ENCODE measurements around the gene FOCAD.
A peak's percentile ranks its signal among the peaks of the same experiment; 100 is the strongest.

The FOCAD gene, protein sequence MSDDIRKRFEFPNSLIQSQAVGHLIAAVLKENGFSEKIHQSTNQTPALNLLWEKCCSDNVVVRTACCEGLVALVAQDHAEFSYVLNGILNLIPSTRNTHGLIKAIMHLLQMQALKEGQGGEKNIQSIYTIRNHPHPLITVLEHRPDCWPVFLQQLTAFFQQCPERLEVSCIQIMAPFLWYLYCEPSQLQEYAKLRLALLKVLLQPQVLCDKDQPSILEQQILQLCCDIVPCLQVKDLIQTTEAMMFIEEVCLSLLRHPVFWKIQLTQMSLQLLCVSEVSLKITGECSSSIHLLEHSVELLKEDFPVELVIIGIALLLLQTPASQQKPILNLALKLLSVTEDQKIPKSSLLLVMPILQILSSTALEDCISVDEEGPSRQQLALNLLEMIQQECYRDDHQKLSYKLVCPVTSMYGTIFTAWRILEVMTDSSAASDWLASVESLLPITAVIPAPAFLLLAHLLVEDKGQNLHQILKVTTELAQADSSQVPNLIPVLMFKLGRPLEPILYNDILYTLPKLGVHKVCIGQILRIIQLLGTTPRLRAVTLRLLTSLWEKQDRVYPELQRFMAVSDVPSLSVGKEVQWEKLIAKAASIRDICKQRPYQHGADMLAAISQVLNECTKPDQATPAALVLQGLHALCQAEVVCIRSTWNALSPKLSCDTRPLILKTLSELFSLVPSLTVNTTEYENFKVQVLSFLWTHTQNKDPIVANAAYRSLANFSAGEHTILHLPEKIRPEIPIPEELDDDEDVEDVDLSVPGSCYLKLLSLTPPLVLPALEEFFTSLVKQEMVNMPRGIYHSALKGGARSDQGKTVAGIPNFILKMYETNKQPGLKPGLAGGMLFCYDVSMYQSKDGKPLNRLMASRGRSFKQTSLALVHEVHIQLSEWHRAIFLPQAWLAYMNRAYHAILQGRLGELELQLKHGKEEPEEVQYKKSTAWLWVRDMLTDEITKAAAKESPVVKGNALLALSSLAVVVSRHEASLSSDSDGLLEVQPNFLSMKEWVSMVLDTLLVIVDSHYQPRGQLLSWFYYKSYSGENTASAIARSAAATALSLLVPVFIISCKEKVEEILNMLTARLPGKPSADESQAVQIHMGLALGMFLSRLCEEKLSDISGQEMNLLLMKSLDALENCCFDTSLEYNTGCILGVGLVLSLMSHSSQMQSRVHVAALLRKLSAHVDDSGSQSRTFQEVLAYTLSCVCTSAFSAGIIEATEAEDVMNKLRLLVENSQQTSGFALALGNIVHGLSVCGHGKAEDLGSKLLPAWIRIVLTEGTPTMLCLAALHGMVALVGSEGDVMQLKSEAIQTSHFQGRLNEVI (N-terminal part only)

DNA sequence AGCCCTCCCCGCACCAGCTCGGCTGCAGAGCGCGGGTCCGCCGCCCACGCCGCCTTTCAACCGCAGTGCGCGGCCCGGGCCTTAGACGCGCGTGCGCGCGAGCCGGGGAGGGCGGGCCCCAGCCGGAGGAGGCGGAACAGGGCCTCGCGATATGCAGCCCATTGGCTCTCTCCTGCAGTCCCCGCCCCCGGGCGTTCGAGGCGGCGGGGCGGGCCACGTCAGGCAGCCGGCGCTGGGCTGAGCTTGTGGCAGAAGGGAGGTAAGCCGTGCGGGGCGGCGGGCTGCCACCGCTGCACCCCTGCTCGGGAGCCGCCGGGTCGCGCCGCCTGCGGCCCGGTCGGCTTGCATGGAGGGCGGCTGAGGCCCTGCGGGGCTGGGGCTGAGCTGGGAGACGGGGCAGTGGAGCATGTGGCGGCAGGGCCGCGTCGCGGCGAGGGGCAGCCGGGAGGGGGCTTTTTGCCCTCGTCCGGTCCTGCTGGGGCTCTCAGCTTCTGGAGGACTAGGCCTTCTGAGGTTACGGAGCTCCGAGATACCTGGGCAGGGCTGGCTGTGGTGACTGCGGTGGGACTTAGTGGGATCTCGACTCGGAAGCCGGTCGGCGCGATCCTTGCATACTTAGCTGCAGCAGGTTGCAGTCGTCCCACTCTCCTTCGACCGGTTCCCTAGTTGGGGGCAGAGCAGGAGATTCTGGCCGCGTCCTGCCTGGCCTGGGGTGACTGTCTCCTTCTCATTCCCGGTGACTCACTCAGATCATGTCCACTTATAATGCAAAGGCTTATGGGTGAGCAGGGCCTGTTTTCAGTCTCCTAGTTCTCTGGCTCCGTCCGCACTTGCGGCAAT, at the start of gene FOCAD:
Gene FOCAD, plus strand, starts transcription at position 225 of the 840 bp plus-strand sequence. CDS start 31,095 bp downstream, outside the sequence.
- peak within 1 kb of the TSS; percentile 79 to 90 for H3K4me3 ChIP-seq (ENCODE audit: low read depth in 1 of 2, low read length in 1 of 2)
- H3K9me3 ChIP-seq, result no peaks in the 10 kb centered on the region
- peak within 1 kb of the TSS; percentile 66 for H3K27ac ChIP-seq
- TF ChIP-seq, protein P1, sequence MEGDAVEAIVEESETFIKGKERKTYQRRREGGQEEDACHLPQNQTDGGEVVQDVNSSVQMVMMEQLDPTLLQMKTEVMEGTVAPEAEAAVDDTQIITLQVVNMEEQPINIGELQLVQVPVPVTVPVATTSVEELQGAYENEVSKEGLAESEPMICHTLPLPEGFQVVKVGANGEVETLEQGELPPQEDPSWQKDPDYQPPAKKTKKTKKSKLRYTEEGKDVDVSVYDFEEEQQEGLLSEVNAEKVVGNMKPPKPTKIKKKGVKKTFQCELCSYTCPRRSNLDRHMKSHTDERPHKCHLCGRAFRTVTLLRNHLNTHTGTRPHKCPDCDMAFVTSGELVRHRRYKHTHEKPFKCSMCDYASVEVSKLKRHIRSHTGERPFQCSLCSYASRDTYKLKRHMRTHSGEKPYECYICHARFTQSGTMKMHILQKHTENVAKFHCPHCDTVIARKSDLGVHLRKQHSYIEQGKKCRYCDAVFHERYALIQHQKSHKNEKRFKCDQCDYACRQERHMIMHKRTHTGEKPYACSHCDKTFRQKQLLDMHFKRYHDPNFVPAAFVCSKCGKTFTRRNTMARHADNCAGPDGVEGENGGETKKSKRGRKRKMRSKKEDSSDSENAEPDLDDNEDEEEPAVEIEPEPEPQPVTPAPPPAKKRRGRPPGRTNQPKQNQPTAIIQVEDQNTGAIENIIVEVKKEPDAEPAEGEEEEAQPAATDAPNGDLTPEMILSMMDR (IDR thresholded peaks at IDR 0.05), result peak; percentile 74
- peaks cover 38 to 44% of the 10 kb centered on the region in 2 experiments for H3K4me1 ChIP-seq (ENCODE audit: control insufficient read depth in 1 of 2, insufficient read depth in 1 of 2, low read depth in 1 of 2, low read length in 1 of 2)
- H3K27me3 ChIP-seq, result no peaks in the 10 kb centered on the region
- H3K36me3 ChIP-seq, result no peaks in the 10 kb centered on the region

DNA sequence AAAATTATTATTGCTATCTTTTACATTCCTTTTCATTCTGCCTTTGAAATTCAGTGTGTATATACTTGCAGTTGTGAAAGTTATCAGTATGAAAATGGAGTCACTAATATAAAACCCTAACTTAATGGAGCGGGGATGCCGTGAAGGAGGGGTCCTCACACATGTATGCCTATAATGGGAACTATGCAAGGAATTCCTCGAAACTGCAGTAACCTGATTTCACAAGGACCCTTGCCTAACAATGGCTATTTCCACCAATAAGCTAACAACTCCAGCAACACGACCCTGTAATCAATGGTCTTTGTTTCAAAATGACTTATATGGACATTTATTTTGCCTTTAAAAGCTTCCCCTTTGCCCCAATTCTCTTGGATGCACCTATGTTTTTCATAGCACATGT, 49.2 kb upstream of the FOCAD start:
- H3K27ac ChIP-seq, result no peak overlapping the region
- TF ChIP-seq, protein P1 (IDR thresholded peaks at IDR 0.05), result no peak
- no peaks in the 10 kb centered on the region for H3K9me3 ChIP-seq
- no peaks in the 10 kb centered on the region for H3K36me3 ChIP-seq
- no peaks in the 10 kb centered on the region for H3K27me3 ChIP-seq
- H3K4me1 ChIP-seq (ENCODE audit: control insufficient read depth in 1 of 2, insufficient read depth in 1 of 2, low read depth in 1 of 2, low read length in 1 of 2), result no peaks in the 10 kb centered on the region
- H3K4me3 ChIP-seq (ENCODE audit: low read depth in 1 of 2, low read length in 1 of 2), result no peak overlapping the region

DNA sequence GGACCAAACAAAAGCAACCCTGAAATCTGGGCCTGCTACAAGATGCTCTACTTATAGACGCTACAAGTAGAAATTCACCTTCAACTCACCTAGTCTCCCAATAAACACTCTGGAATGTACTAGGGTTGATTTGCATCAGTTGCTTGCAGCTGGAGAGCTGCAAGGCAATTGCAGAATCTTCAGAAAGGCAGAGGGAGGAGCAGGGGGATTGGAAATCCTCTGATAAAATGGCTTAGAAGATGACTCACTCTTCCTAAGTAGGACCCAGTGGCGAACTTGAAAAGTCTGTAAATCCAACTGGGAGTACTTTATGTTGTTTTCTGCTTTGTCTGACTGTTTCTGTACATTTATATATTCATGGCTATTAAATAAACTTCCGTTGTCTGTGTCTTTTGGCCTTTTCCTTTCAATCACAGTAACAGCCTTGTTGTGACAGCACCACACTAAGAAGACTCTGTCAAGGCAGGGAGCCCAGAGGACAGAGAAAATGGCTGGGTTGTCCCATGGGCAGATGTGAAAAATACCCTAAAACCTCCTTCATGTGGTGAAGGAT, 47.1 kb upstream of the FOCAD start:
- Histone ChIP-seq H3K27ac (no peak overlapping the region), H3K4me3 (ENCODE audit: low read depth in 1 of 2, low read length in 1 of 2) (no peak overlapping the region), H3K36me3 (no peaks in the 10 kb centered on the region), H3K27me3 (no peaks in the 10 kb centered on the region), H3K9me3 (no peaks in the 10 kb centered on the region), H3K4me1 (ENCODE audit: control insufficient read depth in 1 of 2, insufficient read depth in 1 of 2, low read depth in 1 of 2, low read length in 1 of 2) (no peaks in the 10 kb centered on the region)
- TF ChIP-seq, protein P1 (IDR thresholded peaks at IDR 0.05), result no peak

DNA sequence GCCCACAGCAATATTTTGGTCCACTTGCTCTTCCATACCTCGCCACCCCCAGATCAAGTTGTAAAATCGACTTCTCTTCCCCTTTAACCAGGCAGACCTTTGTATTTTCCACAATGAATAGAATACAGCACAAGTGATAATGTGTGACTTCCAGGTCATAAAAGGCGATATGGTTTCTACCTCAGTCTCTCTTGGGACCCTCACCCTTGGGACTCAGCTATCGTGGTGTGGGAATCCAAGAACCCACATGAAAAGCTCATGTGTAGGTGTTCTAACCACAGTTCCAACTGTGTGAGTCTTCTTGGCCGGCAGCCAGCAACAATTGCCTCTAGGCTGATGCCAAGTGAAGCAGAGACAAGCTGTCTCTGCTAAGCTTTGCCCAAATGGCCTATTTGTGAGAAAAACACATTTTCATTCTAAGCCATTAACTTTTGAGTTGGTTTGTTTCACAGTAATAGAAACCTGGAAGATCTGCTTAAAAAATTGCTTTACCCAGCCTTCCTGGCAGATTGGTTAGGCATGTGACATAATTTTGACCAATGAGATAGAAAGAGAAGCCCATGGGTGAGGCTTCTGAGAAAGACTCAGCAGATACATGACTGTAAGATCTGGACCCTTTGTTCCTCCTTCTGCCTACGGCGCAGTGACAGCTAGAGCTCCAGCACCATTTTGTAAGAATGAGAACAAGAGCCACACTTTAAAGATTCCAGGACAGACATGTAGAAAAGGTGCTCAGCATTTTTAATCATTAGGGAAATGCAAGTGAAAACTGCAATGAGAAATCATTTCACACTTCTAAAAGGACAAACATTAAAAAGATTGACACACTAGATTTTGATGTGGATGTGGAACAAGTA, 43.5 kb upstream of the FOCAD start:
- Histone ChIP-seq H3K4me1 (ENCODE audit: control insufficient read depth in 1 of 2, insufficient read depth in 1 of 2, low read depth in 1 of 2, low read length in 1 of 2) (no peaks in the 10 kb centered on the region), H3K27ac (no peak overlapping the region), H3K36me3 (no peaks in the 10 kb centered on the region), H3K9me3 (no peaks in the 10 kb centered on the region), H3K27me3 (no peaks in the 10 kb centered on the region), H3K4me3 (ENCODE audit: low read depth in 1 of 2, low read length in 1 of 2) (no peak overlapping the region)
- TF ChIP-seq, protein P1 (IDR thresholded peaks at IDR 0.05), result no peak

Measured in neutrophil (primary cell).